ENCODE results near the gene NR2F1-AS1. TPM values are rescaled to one million over a fixed set of nuclear protein-coding genes. Genes with fewer than 3 reads are reported as not detected.

The NR2F1-AS1 gene
- total RNA-seq, 4 donors from 2014 or later = 4.1 to 8.6 (median 5.3) TPM

DNA sequence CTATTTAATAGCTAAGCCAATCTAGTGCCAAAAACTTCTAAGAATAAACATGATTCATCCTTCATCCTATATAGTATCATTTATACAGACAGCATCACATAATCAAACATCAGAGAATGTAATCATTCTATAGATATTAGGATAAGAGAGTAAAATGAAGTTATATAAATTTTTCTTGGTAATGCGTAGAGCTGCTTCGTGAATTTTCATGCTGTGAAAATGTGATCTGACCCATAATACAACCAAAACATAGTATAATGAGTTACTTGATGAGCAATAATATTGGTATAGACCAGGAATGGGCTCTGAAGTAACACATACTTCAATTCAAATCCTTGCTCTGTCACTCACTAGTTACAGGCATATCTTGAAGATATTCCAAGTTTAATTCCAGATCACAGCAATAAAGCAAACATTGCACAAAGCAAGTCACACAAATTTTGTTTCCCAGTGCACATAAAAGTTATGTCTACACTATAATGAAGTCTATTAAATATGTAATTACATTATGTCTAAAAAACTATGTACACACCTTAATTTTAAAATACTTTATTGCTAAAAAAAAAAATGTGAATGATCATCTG lies 23.9 kb downstream of the NR2F1-AS1 start:
- TF ChIP-seq, protein P1, sequence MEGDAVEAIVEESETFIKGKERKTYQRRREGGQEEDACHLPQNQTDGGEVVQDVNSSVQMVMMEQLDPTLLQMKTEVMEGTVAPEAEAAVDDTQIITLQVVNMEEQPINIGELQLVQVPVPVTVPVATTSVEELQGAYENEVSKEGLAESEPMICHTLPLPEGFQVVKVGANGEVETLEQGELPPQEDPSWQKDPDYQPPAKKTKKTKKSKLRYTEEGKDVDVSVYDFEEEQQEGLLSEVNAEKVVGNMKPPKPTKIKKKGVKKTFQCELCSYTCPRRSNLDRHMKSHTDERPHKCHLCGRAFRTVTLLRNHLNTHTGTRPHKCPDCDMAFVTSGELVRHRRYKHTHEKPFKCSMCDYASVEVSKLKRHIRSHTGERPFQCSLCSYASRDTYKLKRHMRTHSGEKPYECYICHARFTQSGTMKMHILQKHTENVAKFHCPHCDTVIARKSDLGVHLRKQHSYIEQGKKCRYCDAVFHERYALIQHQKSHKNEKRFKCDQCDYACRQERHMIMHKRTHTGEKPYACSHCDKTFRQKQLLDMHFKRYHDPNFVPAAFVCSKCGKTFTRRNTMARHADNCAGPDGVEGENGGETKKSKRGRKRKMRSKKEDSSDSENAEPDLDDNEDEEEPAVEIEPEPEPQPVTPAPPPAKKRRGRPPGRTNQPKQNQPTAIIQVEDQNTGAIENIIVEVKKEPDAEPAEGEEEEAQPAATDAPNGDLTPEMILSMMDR (IDR thresholded peaks at IDR 0.05; ENCODE audit: low read depth) = no peak

DNA sequence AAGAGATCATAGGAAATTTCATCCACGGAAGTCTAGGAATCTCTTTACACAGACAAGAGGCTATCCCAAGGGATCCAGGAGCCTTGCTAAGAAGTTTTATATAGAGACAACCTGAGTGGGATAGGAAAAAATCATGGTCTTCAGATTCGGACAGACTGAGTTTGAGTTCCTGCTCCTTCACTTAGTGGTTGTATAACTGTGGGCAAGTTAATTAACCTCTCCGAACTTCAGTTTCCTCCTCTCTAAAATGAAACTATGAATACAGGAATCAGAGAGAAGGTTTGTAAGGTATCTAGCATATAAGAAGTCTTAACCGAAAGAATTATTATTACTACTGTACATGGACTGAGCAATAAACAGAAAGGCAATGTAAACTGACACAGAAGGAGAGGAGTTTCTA lies 35.1 kb downstream of the NR2F1-AS1 start:
- TF ChIP-seq, protein P1 (IDR thresholded peaks at IDR 0.05; ENCODE audit: low read depth) = no peak

DNA sequence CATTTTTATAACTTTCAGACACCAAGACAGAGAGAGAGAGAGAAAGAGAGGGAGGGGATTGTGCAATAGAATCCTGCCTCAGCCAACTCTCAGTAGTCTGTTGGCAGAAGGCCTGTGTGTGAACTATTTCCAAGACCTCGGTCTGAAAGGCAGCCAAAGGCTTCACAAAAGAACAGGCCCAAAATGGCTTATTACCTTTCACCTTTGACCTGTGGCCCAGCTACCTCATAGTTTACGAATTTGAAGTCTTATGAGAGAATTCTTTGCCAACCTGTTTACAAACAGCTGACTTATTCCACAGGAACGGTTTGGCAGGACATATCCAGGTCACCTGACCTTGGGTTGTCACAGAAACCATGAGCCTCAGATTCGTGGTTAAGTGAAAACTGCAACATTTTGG lies 48.6 kb downstream of the NR2F1-AS1 start:
- TF ChIP-seq, protein P1 (IDR thresholded peaks at IDR 0.05; ENCODE audit: low read depth) = no peak

DNA sequence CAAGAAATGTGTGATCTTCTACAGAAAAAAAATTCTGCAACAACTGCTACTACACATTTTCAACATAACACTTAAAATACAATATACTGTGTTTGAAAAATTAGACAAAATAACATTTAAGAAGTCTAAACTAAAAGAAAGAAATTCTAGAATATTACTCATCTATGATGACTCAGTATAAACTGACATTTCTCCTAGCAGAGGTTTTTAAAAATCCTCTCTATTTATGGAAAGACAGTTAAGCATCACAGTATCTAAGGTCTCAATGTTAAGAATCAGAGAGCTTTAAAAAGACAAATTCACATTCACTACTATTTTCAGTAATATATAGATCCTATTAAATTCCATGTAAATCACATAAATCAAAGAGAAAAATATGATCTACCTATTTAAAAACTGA lies 61.3 kb downstream of the NR2F1-AS1 start:
- TF ChIP-seq, protein P1 (IDR thresholded peaks at IDR 0.05; ENCODE audit: low read depth) = no peak

DNA sequence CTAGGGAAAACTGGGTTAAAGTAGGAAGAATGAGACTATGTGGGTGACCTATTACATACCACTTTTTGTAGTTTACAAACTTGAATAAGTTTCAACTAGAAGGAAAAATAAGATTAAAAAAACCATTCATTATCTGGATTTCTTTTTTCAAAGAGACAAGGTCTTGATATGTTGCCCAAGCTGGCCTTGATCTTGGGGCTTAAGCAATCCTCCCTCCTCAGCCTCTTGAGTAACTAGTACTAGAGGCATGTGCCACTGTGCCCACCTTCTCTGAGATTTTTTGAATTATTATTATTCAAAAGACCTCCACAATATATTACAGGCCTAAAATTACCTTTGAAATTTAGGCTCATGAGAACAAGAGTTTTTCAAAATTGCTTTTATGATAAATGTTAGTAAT lies 63.2 kb downstream of the NR2F1-AS1 start:
- TF ChIP-seq, protein P1 (IDR thresholded peaks at IDR 0.05; ENCODE audit: low read depth) = no peak

DNA sequence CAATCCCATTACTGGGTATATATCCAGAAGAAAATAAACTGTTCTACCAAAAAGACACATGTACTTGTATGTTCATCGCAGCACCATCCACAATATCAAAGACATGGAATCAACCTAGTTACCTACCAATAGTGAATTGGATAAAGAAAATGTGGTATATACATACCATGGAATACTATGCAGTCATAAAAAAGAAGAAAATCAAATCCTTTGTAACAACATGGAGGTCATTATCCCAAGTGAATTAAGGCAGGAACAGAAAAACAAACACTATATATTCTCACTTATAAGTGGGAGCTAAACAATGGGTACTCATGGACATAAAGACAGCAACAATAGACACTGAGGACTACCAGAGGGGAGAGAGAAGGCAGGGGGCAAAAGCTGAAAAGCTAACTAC lies 67.7 kb downstream of the NR2F1-AS1 start:
- TF ChIP-seq, protein P1 (IDR thresholded peaks at IDR 0.05; ENCODE audit: low read depth) = no peak

DNA sequence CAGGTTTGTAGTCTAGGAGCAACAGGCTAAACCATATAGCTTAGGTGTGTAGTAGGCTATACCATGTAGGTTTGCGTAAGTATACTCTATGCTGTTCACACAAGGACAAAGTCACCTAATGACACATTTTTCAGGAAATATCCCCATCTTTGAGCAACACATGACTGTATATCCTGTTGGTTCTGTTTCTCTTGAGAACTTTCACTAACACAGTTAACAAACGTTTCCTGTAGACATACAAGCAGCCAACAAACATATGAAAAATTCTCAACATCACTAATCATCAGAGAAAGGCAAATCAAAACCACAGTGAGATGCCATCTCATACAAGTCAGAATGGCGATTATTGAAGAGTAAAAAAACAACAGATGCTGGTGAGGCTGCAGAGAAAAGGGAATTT lies 68.2 kb downstream of the NR2F1-AS1 start:
- TF ChIP-seq, protein P1 (IDR thresholded peaks at IDR 0.05; ENCODE audit: low read depth) = no peak
